ENCODE measurements around the gene PTPRN2. TPM values are rescaled to one million over a fixed set of nuclear protein-coding genes. Genes with fewer than 3 reads are reported as not detected.

The PTPRN2 gene
- total RNA-seq, 2 experiments from 2014 or later, result 0.70 TPM; not detected in 1

DNA sequence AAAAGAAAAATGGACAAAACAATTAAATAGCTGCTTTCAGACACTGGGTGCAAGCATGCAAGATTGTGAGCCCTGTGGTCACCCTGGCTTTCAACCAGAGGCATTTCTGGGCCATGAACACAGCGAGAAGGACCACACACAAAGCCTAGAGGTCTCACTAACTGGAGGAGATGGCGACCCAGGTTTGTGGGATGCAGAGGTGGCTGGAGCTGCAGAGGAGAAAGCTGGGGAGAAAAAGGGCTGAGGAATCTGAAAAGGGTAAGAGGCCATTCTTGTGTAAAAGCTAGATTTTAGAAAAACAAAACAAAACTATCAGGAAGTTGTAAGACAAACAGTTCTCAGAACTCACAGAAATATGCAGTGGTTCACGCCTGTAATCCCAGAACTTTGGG lies 30.1 kb upstream of the PTPRN2 start:
- no peaks in the 10 kb centered on the region for H3K9me2 ChIP-seq (ENCODE audit: insufficient read depth, low read length)
- BruUV-seq (replicated peaks), result no TSS peak
- ChIA-PET CTCF (ENCODE audit: unreplicated experiment) (no interaction called here), POLR2A (no interaction called here)
- H4K20me1 ChIP-seq (ENCODE audit: insufficient read depth, low read length), result no peaks in the 10 kb centered on the region
- no peak overlapping the region for H3K27ac ChIP-seq (ENCODE audit: low read depth, low read length, poor library complexity, severe bottlenecking)
- H3K36me3 ChIP-seq (ENCODE audit: insufficient read depth, low read length), result peaks cover 18% of the 10 kb centered on the region
- H3K79me2 ChIP-seq (ENCODE audit: insufficient read depth, low read depth, low read length), result no peaks in the 10 kb centered on the region
- no peak overlapping the region for H2AFZ ChIP-seq (ENCODE audit: low read length)
- DNase-seq (ENCODE audit: low spot score), result no peak
- H3K9me3 ChIP-seq (ENCODE audit: low read length), result no peaks in the 10 kb centered on the region
- TF ChIP-seq, protein P1, sequence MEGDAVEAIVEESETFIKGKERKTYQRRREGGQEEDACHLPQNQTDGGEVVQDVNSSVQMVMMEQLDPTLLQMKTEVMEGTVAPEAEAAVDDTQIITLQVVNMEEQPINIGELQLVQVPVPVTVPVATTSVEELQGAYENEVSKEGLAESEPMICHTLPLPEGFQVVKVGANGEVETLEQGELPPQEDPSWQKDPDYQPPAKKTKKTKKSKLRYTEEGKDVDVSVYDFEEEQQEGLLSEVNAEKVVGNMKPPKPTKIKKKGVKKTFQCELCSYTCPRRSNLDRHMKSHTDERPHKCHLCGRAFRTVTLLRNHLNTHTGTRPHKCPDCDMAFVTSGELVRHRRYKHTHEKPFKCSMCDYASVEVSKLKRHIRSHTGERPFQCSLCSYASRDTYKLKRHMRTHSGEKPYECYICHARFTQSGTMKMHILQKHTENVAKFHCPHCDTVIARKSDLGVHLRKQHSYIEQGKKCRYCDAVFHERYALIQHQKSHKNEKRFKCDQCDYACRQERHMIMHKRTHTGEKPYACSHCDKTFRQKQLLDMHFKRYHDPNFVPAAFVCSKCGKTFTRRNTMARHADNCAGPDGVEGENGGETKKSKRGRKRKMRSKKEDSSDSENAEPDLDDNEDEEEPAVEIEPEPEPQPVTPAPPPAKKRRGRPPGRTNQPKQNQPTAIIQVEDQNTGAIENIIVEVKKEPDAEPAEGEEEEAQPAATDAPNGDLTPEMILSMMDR (conservative IDR thresholded peaks at IDR 0.05; ENCODE audit: low read length), result no peak
- TF ChIP-seq EZH2phosphoT487 (IDR thresholded peaks at IDR 0.05; ENCODE audit: borderline replicate concordance, low read depth, low read length), result no peak
- H3K4me3 ChIP-seq (ENCODE audit: low read depth, low read length, poor library complexity, severe bottlenecking), result no peak overlapping the region
- H3K4me1 ChIP-seq (ENCODE audit: insufficient read depth, low read length, poor library complexity, severe bottlenecking), result peaks cover 12% of the 10 kb centered on the region
- intact Hi-C loops (cut with micrococcal nuclease; ENCODE audit: unreplicated experiment), result no loop called here
- no peak overlapping the region for H3K4me2 ChIP-seq (ENCODE audit: low read length)

DNA sequence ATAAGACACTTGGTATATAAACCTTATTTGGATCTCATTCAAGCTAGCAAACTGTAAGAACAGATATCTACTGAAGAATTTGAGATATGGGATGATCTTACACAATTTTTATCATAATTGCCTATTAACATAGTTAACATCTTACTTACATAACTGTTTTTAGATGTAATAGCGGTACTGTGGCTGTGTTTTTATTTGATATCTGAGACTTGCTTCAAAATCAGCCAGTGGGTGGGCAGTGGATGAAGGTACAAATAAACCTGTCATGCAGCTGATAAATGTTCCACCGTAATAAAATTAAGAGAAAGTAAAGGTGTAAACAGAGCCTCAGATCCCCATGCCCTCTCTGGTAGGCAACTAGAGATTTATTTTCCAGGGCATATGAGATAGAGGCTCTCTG lies 28.4 kb upstream of the PTPRN2 start:
- BruUV-seq (replicated peaks), result no TSS peak
- POLR2A ChIA-PET, result interaction anchor here (1.4 kb wide), 1 partner anchor 9 kb away, joined by 3 read pairs; no protein-coding TSS in a partner anchor
- Histone ChIP-seq H2AFZ (ENCODE audit: low read length) (no peak overlapping the region), H3K4me1 (ENCODE audit: insufficient read depth, low read length, poor library complexity, severe bottlenecking) (peaks cover 12% of the 10 kb centered on the region), H3K36me3 (ENCODE audit: insufficient read depth, low read length) (peaks cover 30% of the 10 kb centered on the region), H3K4me2 (ENCODE audit: low read length) (no peak overlapping the region), H3K27ac (ENCODE audit: low read depth, low read length, poor library complexity, severe bottlenecking) (no peak overlapping the region), H3K9me2 (ENCODE audit: insufficient read depth, low read length) (no peaks in the 10 kb centered on the region), H3K4me3 (ENCODE audit: low read depth, low read length, poor library complexity, severe bottlenecking) (no peak overlapping the region), H4K20me1 (ENCODE audit: insufficient read depth, low read length) (no peaks in the 10 kb centered on the region), H3K9me3 (ENCODE audit: low read length) (no peaks in the 10 kb centered on the region), H3K79me2 (ENCODE audit: insufficient read depth, low read depth, low read length) (no peaks in the 10 kb centered on the region)
- intact Hi-C loops (cut with micrococcal nuclease; ENCODE audit: unreplicated experiment), result no loop called here
- TF ChIP-seq EZH2phosphoT487 (IDR thresholded peaks at IDR 0.05; ENCODE audit: borderline replicate concordance, low read depth, low read length), result no peak
- TF ChIP-seq, protein P1 (conservative IDR thresholded peaks at IDR 0.05; ENCODE audit: low read length), result no peak
- CTCF ChIA-PET (ENCODE audit: unreplicated experiment), result no interaction called here
- no peak for DNase-seq (ENCODE audit: low spot score)

DNA sequence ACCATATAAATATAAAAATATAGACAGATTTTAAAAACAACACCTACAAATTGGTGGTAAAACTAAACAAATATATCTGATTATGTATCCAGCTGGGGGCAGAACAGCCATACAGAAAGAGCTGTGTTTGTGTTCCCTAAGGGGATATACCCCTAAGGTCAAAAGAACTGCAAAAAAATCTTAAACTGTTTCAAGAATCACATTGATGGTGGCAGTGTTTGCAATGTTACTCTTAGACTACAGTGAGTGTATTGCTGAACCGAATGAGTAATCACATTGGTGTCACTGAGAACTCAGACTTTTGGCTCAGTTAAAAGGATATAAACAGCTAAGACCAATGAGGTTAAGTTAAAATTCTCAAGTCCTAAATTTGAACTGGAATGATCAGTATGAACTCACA lies 27.1 kb upstream of the PTPRN2 start:
- H3K4me3 ChIP-seq (ENCODE audit: low read depth, low read length, poor library complexity, severe bottlenecking), result no peak overlapping the region
- no peaks in the 10 kb centered on the region for H4K20me1 ChIP-seq (ENCODE audit: insufficient read depth, low read length)
- H3K27ac ChIP-seq (ENCODE audit: low read depth, low read length, poor library complexity, severe bottlenecking), result no peak overlapping the region
- H2AFZ ChIP-seq (ENCODE audit: low read length), result no peak overlapping the region
- POLR2A ChIA-PET, result no interaction called here
- H3K4me2 ChIP-seq (ENCODE audit: low read length), result no peak overlapping the region
- CTCF ChIA-PET (ENCODE audit: unreplicated experiment), result no interaction called here
- peaks cover 33% of the 10 kb centered on the region for H3K36me3 ChIP-seq (ENCODE audit: insufficient read depth, low read length)
- H3K9me3 ChIP-seq (ENCODE audit: low read length), result no peaks in the 10 kb centered on the region
- BruUV-seq (replicated peaks), result no TSS peak
- TF ChIP-seq, protein P1 (conservative IDR thresholded peaks at IDR 0.05; ENCODE audit: low read length), result no peak; the same call in 1 of the 2 replicates
- TF ChIP-seq EZH2phosphoT487 (IDR thresholded peaks at IDR 0.05; ENCODE audit: borderline replicate concordance, low read depth, low read length), result no peak
- no peak for DNase-seq (ENCODE audit: low spot score)
- no peaks in the 10 kb centered on the region for H3K9me2 ChIP-seq (ENCODE audit: insufficient read depth, low read length)
- H3K79me2 ChIP-seq (ENCODE audit: insufficient read depth, low read depth, low read length), result no peaks in the 10 kb centered on the region
- intact Hi-C loops (cut with micrococcal nuclease; ENCODE audit: unreplicated experiment), result no loop called here
- peaks cover 12% of the 10 kb centered on the region for H3K4me1 ChIP-seq (ENCODE audit: insufficient read depth, low read length, poor library complexity, severe bottlenecking)

Measured in OCI-LY7 (cell line).